ENCODE data around the gene KIF5B.

GRCh38 chr10:32038777-32039176 lies 17.4 kb downstream of the KIF5B start:
- TF ChIP-seq, protein P1, sequence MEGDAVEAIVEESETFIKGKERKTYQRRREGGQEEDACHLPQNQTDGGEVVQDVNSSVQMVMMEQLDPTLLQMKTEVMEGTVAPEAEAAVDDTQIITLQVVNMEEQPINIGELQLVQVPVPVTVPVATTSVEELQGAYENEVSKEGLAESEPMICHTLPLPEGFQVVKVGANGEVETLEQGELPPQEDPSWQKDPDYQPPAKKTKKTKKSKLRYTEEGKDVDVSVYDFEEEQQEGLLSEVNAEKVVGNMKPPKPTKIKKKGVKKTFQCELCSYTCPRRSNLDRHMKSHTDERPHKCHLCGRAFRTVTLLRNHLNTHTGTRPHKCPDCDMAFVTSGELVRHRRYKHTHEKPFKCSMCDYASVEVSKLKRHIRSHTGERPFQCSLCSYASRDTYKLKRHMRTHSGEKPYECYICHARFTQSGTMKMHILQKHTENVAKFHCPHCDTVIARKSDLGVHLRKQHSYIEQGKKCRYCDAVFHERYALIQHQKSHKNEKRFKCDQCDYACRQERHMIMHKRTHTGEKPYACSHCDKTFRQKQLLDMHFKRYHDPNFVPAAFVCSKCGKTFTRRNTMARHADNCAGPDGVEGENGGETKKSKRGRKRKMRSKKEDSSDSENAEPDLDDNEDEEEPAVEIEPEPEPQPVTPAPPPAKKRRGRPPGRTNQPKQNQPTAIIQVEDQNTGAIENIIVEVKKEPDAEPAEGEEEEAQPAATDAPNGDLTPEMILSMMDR (conservative IDR thresholded peaks at IDR 0.05; ENCODE audit: low read depth, low read length), result no peak
- TF ChIP-seq EZH2 (IDR thresholded peaks at IDR 0.05; ENCODE audit: borderline replicate concordance, low read depth, low read length, poor library complexity, severe bottlenecking), result no peak
